Midbrain (tissue), 1 donor: ENCODE measurements around the gene RBM26.
"Not testable (repeated sequence)": the region's sequence is repeated elsewhere in the genome, so short reads cannot be mapped to it uniquely, and the experiment has no call there.

Experiments used
- DNase-seq: peaks from one replicate; lab custom pipeline; 2025; lab: John Stamatoyannopoulos, UW

Gene RBM26

GRCh38 chr13:79320433-79320832 lies 85.6 kb downstream of the RBM26 start:
- DNase-seq = no peak

- DNase-seq = no peak
Measured at GRCh38 chr13:79318664-79319063, 87.4 kb downstream of the RBM26 start.

- DNase-seq = no peak
Measured at GRCh38 chr13:79317856-79318255, 88.2 kb downstream of the RBM26 start.

- DNase-seq = no peak
Measured at GRCh38 chr13:79314652-79315051, 91.4 kb downstream of the RBM26 start.

- DNase-seq = no peak
Measured at GRCh38 chr13:79312340-79312855, 93.7 kb downstream of the RBM26 start.

DNA sequence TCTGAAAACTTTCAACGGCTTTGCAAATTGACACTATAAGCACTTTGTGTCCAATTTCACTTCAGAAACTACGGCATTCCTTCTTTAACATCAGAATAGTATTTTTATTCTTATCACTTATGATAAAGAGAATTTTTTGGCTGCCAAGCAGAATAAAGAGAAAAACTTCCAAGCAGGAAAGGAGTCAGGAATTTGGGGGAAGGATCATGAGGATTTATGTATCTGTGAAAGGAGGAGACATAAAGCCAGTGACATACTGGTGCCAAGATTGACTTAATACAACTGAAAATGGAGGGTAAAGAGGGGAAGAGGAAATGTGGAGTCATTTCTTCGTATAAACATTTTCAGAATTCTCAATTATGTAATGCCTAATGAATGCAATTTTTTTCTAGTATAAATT lies 94.7 kb downstream of the RBM26 start:
- DNase-seq = no peak

DNA sequence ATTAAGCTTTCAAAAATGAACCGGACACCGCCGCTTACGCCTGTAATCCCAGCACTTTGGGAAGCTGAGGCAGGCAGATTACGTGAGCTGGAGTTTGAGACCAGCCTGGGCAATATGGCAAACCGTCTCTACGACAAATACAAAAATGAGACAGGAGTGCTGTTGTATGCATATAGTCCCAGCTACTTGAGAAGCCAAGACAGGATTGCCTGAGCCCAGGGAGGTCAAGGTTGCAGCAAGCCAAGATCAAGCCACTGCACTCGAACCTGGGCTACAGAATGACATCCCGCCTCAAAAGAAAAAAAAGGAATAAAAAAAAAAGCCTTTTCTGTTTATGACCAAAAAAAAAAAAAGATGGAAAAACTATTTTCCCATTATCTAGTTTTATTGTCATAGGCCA lies 96.4 kb downstream of the RBM26 start:
- DNase-seq = no peak

GRCh38 chr13:79307866-79308298 lies 98.2 kb downstream of the RBM26 start:
- DNase-seq = no peak

- DNase-seq = no peak
Measured at GRCh38 chr13:79307433-79307861, 98.6 kb downstream of the RBM26 start.

DNA sequence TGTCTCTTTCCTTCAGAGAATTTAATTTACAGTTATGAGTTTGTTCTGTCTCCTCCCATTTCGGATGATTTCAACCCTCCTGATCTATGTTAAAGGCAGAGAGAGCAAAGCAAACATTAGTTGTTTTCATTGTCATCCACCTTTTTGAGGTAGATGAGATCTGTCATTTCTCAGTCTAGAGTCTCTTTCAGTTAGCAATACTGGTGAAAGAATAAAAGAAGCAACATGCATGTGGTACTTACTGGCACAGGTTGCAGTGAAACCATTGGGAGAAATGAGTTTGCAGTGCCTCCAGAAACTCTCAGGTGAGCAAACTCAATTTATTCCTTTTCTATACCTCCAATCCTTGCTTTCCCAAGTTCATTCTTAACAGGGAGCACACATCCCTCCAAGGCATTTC lies 99.4 kb downstream of the RBM26 start:
- no peak for DNase-seq

GRCh38 chr13:79297128-79297527 lies 108.9 kb downstream of the RBM26 start:
- DNase-seq = no peak

DNA sequence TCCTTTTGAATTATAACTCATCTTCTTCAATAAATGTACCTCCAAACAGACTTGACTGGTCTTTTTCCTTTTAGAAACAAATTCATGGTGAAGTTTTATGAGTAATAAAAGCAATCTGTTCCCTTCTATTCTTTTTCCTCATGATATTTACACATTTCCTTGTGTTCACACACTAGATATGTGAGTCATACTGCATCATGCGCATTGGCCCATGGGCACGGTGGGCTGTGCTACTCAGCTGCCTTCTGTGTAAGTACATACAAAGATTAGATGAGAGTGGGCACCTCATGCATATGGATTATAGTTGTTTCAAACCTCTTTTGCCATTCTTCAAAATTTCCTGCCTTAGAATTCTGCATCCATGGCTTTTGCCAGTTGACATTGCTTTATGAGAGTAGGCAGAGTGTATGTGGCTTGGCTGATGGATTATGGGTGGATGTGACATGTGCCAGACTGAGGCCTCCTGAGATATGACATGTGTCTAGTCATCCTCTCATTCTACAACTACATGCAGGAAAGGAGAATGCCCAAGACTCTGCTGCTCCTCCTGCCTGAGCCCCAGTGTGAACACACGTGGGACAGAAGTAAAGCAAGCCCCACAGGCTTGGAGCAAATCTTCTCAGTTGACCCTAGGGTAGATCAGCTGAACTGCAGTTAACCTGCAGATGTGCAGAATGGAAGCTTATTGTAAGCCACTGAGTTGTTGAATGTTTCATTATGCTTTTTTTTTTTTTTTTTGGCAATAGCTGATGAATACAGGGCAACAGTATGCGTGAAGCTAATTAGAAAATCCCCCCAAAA lies 109.9 kb downstream of the RBM26 start:
- no peak for DNase-seq

GRCh38 chr13:79290595-79291244 lies 115.3 kb downstream of the RBM26 start:
- no peak for DNase-seq

DNA sequence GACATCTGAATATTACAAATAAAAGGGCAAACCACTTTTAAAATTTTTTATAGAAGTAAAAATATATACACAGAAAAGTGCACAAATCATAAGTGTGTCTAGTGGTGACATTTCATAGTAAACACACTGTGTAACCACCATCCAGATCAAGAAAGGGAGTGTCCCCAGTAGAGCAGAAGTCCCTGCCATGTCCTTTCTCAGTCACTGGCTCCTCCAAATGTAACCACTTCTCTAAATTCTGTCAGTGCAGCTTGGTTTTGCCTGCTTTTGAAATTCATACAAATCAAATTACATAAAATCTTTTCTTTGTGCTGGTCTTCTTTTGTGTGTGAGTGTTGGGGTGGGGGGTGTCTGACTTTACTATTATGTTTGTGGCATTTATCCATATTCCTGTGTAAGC lies 116.5 kb downstream of the RBM26 start:
- DNase-seq = no peak

DNA sequence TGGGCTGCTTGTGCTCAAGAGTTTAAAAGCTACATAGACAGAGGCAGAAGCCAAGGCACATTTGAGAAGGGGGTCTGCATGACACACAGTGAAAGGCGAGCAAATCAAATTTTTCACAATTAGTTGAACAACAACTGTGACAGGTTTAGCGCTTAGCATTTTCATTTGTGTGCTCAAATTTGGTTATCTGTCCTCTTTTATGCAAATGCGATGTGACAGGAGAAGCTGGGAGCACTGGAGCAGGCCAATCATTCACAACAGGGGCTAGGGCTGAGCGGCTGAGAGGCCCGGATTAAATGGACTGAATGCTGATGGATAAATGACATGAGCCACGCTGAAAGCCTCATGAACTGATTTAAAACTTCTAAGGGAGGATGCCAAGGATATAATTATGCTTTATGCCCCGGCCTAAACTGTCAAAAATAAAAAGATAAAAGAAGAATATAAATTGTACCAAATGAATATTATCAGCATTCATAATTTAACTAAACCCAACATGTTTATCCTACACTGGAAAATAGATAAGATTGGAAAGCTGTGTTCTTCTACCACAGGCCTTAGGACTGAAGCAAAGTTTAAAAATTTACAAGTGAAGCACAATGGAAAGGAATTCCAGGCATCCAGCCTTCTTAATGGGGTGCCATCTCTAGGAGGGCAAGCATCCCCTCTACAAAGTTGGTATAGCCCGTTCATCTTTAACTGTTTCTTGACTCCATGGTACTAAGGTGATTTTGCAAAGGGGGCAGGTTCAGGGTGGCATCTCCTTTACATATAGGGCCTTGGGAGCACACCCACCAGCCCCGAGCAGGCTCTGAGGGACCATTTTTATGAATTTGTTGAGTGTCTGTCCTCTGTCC lies 117.9 kb downstream of the RBM26 start:
- DNase-seq = no peak

- no peak for DNase-seq
Measured at GRCh38 chr13:79285159-79285558, 120.9 kb downstream of the RBM26 start.

- DNase-seq = no peak
Measured at GRCh38 chr13:79283742-79284141, 122.3 kb downstream of the RBM26 start.

DNA sequence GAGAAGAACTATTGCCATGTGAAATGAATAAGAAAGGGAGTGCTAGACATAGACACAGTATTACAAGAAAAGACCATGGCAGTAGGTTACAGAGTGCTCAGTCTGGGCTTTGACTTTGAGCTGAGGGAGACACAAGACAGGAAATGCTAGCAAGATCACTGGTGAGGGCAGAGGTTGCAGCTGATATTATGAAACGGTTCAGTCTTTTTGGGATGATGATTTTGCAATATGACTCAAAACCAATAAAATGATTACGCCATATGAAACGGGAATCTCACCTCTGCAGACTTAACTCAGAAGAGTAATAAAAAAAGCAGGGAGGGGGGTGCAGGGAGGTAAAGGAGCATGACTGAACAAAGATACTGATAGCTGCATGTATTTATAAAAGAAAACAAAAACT lies 123.1 kb downstream of the RBM26 start:
- no peak for DNase-seq

GRCh38 chr13:79282508-79282907 lies 123.5 kb downstream of the RBM26 start:
- DNase-seq = no peak

DNA sequence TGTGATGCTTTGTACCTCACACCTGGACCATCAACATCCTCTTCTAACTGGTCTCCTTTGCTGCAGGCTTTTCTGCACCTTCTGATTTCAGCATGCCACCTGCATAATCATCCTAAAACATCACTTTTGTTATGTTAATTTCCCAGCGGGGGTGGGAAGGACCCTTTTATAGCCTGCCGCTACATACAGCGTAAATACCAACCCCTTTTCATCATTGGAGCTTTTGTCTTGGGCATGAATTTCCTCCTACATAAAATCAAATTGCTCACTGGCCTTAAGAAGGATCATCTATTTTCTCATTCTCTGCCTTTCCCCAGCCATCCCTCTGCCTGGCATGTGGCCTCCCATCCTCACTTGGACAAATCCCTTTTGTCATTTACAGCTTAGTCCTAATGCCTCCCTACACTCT lies 124.7 kb downstream of the RBM26 start:
- no peak for DNase-seq

GRCh38 chr13:79279735-79280134 lies 126.3 kb downstream of the RBM26 start:
- not testable (repeated sequence) for DNase-seq

DNA sequence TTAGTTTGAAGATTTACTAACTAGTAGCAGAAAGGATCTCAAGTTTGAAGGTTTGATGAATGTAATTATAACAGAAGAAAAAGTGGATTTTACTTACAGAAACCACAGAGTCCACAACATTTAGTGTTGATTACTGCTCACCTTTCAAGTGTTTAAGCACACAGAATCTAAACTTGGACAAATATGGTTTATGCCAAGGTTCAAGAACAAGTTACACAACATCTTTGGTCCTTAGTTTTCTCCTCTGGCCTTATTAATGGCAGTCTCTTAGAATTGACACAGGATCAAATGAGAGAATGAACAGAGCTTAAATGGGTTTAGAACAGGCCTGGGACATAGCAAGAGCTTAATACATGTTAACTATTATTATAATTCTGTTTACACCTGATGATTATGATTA lies 133.0 kb downstream of the RBM26 start:
- DNase-seq = no peak
